Naive thymus-derived CD4-positive, alpha-beta T cell (primary cell): ENCODE data around the gene C2orf92. TPM values are rescaled to one million over a fixed set of nuclear protein-coding genes. Genes with fewer than 3 reads are reported as not detected.

Source experiments
- ATAC-seq: fragments of 150-1000 bp; cut with Tn5 transposase; 2 replicates; pipeline ENCODE4 v1.10.0; 2021; ENCODE audit warnings: mild to moderate bottlenecking, moderate library complexity
- CTCF ChIA-PET: fragments of 350-600 bp; sonication (Branson Sonifier 250); formaldehyde crosslinking; loops from one replicate; lab custom pipeline; 2021; ENCODE audit warnings: antibody characterized with exemption; lab: Charles Lee
- POLR2A ChIA-PET: fragments of 350-600 bp; sonication (Branson Sonifier 250); formaldehyde crosslinking; loops from one replicate; lab custom pipeline; 2021; ENCODE audit warnings: antibody characterized with exemption, inconsistent platforms; lab: Charles Lee
- DNase-seq, 9 donors: peaks; one replicate each; pipeline versions ENCODE4 v3.0.0 to v3.0.0-alpha.2; 2020 to 2022; ENCODE audit warnings: mixed read lengths in 1 of 9
- H3K27ac ChIP-seq: one replicate; pipeline ENCODE4 v1.7.0; 2013; ENCODE audit warnings: mild to moderate bottlenecking, low read depth, low read length, moderate library complexity
- H3K27me3 ChIP-seq, 2 donors: one replicate each; pipeline ENCODE4 v1.7.0; 2013; ENCODE audit warnings: low read length in 2 of 2, mild to moderate bottlenecking in 2 of 2, moderate library complexity in 2 of 2; ENCODE audit not compliant: control insufficient read depth in 2 of 2, insufficient read depth in 2 of 2
- H3K36me3 ChIP-seq, 3 experiments: 1 replicate in 2 of 3; 2 replicates in 1 of 3; pipeline ENCODE4 v1.7.0; 2013; ENCODE audit warnings: low read length in 3 of 3, mild to moderate bottlenecking in 3 of 3, moderate library complexity in 1 of 3; ENCODE audit not compliant: insufficient read depth in 3 of 3, control insufficient read depth in 2 of 3
- H3K4me1 ChIP-seq, 2 donors: one replicate each; pipeline ENCODE4 v1.7.0; 2013; ENCODE audit warnings: low read length in 2 of 2, mild to moderate bottlenecking in 2 of 2, moderate library complexity in 1 of 2; ENCODE audit not compliant: control insufficient read depth in 2 of 2, insufficient read depth in 2 of 2
- H3K4me3 ChIP-seq: 2 replicates; pipeline ENCODE4 v1.7.0; 2013; ENCODE audit warnings: mild to moderate bottlenecking, low read length
- H3K9me3 ChIP-seq, 3 experiments: 1 replicate in 2 of 3; 2 replicates in 1 of 3; pipeline ENCODE4 v1.7.0; 2013; ENCODE audit warnings: low read length in 3 of 3; ENCODE audit not compliant: control insufficient read depth in 2 of 3
- H3K27ac Mint-ChIP-seq, 9 donors: one replicate each; pipeline ENCODE4 v1.8.0; 2020 to 2022; ENCODE audit warnings: mixed read lengths in 9 of 9, mild to moderate bottlenecking in 8 of 9, moderate library complexity in 5 of 9, inconsistent platforms in 2 of 9
- H3K27me3 Mint-ChIP-seq, 5 donors: one replicate each; pipeline ENCODE4 v1.8.0; 2021 to 2022; ENCODE audit warnings: mixed read lengths in 5 of 5, mild to moderate bottlenecking in 1 of 5
- H3K36me3 Mint-ChIP-seq, 5 donors: one replicate each; pipeline ENCODE4 v1.8.0; 2020 to 2022; ENCODE audit warnings: mixed read lengths in 5 of 5, mild to moderate bottlenecking in 3 of 5, inconsistent platforms in 1 of 5
- H3K4me1 Mint-ChIP-seq, 7 donors: one replicate each; pipeline ENCODE4 v1.8.0; 2020 to 2022; ENCODE audit warnings: mixed read lengths in 7 of 7, mild to moderate bottlenecking in 3 of 7, inconsistent platforms in 1 of 7
- H3K4me3 Mint-ChIP-seq, 10 donors: one replicate each; pipeline ENCODE4 v1.8.0; 2020 to 2022; ENCODE audit warnings: mild to moderate bottlenecking in 10 of 10, mixed read lengths in 10 of 10, moderate library complexity in 6 of 10, inconsistent platforms in 2 of 10
- H3K9me3 Mint-ChIP-seq, 11 donors: one replicate each; pipeline ENCODE4 v1.8.0; 2020 to 2022; ENCODE audit warnings: mixed read lengths in 11 of 11, mild to moderate bottlenecking in 4 of 11, inconsistent platforms in 1 of 11, moderate library complexity in 1 of 11
- intact Hi-C, 2 donors: fragments of 100-400 bp; cut with micrococcal nuclease; formaldehyde crosslinking; loops; one replicate each; pipeline ENCODE4 v1.15.1; 2023
- polyA plus RNA-seq, 2 donors: library from polyadenylated mRNA; unstranded; fragments of 300-500 nt; fragmentation: Illumina TruSeq; gene quantifications; one replicate each; pipeline ENCODE4 v1.2.3, GENCODE V29; 2021
- total RNA-seq, 6 experiments: library from RNA in 5 of 6; stranded (reverse) in 5 of 6; gene quantifications; 1 replicate in 5 of 6; 2 replicates in 1 of 6; pipeline ENCODE4 v1.2.3 and lab custom pipeline; 2021 to 2026

C2orf92 gene
- total and polyA plus RNA-seq, 7 experiments from 2014 or later = 0.66 to 23.4 (median 15.0) TPM

DNA sequence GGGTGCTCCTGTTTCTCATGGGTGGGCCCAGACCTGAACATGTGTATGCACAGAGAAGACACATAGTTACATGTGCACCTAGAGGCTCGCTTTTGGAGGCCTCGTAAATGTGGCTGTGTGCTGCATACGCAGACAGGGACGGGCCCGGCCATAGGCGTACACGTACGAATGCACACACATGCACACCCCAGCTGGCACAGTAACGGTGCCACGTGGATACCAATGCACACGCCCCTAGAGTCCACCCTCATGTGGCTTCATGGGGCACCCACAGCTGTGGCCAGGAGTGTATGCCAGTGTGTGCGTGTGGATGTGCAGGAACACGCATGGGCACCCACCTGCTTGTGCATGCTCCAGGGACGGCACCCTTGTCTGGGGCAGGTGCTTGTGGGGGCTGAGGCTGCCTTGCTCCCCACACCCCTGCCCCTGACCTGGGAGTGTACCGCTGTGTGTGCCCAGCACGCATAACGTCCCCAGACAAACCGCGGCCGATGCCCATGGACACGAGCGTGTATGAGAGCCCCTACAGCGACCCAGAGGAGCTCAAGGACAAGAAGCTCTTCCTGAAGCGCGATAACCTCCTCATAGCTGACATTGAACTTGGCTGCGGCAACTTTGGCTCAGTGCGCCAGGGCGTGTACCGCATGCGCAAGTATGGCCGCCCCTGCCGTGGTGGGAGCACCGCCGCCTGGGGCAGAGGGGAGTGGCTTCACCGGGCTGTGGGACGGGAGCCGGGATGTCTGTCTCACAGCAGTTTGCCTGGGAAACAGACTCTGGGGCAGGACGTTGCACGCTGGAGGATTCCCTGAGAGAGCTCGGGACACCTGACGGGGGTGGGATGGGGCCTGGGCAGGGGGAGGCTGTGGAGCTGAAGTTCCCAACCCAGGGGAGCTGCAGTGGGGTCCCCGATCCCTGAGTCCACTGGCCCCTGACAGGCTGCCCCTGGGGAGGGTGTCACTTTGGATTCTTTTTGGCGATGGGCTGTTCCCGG is 64.8 kb downstream of the C2orf92 start:
- Histone ChIP-seq H3K27me3 (no peaks in the 10 kb centered on the region), H3K9me3 (peaks cover 0 to 5% (median 0%) of the 10 kb centered on the region in 3 experiments), H3K27ac (no peak overlapping the region), H3K4me1 (peaks cover 0 to 12% of the 10 kb centered on the region in 2 donors), H3K4me3 (no peak overlapping the region), H3K36me3 (peaks cover 28 to 97% (median 34%) of the 10 kb centered on the region in 3 experiments)
- ChIA-PET CTCF (no interaction called here), POLR2A (no interaction called here)
- H3K4me1 Mint-ChIP-seq = peaks cover 15 to 37% (median 18%) of the 10 kb centered on the region in 7 donors
- ATAC-seq (no peak), DNase-seq (no peak)
- no peak overlapping the region for H3K4me3 Mint-ChIP-seq
- intact Hi-C loops = no loop called here
- H3K27me3 Mint-ChIP-seq = no peaks in the 10 kb centered on the region
- peaks cover 10 to 61% (median 41%) of the 10 kb centered on the region in 5 donors for H3K36me3 Mint-ChIP-seq
- H3K27ac Mint-ChIP-seq = peak overlapping the region in 2 of 9 donors; percentile 38 to 62
- peaks cover 0 to 5% (median 0%) of the 10 kb centered on the region in 11 donors for H3K9me3 Mint-ChIP-seq

DNA sequence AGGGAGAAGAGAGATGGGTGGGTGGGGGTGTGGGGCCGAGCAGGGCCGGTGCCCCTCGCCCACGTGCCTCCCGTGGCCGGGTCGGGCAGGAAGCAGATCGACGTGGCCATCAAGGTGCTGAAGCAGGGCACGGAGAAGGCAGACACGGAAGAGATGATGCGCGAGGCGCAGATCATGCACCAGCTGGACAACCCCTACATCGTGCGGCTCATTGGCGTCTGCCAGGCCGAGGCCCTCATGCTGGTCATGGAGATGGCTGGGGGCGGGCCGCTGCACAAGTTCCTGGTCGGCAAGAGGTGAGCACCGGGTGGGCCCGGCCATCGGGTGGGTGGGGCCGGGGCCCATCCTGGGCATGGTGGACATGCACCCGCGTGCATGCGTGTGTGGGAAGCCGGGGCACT is 65.6 kb downstream of the C2orf92 start:
- Histone ChIP-seq H3K27ac (no peak overlapping the region), H3K36me3 (peaks cover 28 to 97% (median 29%) of the 10 kb centered on the region in 3 experiments), H3K27me3 (no peaks in the 10 kb centered on the region), H3K4me1 (peaks cover 0 to 13% of the 10 kb centered on the region in 2 donors), H3K9me3 (peaks cover 0 to 3% (median 0%) of the 10 kb centered on the region in 3 experiments), H3K4me3 (no peak overlapping the region)
- ChIA-PET CTCF (no interaction called here), POLR2A (interaction anchor here (1.6 kb wide), 1 partner anchor 17 kb away, joined by 4 read pairs; no protein-coding TSS in a partner anchor)
- Mint-ChIP-seq H3K4me3 (no peak overlapping the region), H3K36me3 (peaks cover 9 to 53% (median 33%) of the 10 kb centered on the region in 5 donors), H3K4me1 (peaks cover 15 to 36% (median 18%) of the 10 kb centered on the region in 7 donors), H3K27me3 (no peaks in the 10 kb centered on the region), H3K27ac (no peak overlapping the region), H3K9me3 (peaks cover 0 to 3% (median 0%) of the 10 kb centered on the region in 11 donors)
- ATAC-seq (no peak), DNase-seq (no peak)
- intact Hi-C loops = no loop called here

DNA sequence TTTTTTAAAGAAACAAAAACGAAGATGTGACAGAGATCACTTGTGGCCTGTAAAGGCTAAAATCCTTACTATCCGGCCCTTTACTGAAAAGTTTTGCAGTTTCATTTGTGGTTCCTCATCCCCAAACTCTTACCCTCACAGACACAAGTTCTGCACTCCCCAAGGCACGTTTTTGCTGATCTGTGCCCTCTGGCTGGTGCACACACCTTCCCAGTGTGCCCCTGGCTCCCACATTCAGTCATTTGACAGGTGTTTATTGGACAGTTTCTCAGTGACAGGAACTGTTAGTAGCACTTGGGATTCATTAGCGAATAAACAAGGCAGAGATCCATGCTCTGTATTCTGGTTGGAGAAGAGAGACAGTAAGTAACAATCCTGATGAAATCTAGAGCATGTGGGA is 66.7 kb downstream of the C2orf92 start:
- no peak for ATAC-seq
- Histone ChIP-seq H3K36me3 (peaks cover 28 to 95% (median 29%) of the 10 kb centered on the region in 3 experiments), H3K9me3 (no peaks in the 10 kb centered on the region), H3K4me1 (peaks cover 0 to 23% of the 10 kb centered on the region in 2 donors), H3K27ac (peak overlapping the region; percentile 23), H3K4me3 (no peak overlapping the region), H3K27me3 (no peaks in the 10 kb centered on the region)
- ChIA-PET POLR2A (interaction anchor here (0.9 to 1.6 kb wide), 2 partner anchors 10 to 18 kb away, joined by 3 to 4 read pairs; no protein-coding TSS in a partner anchor), CTCF (no interaction called here)
- H3K4me3 Mint-ChIP-seq = no peak overlapping the region
- H3K9me3 Mint-ChIP-seq = peaks cover 0 to 2% (median 0%) of the 10 kb centered on the region in 11 donors
- no peaks in the 10 kb centered on the region for H3K27me3 Mint-ChIP-seq
- H3K4me1 Mint-ChIP-seq = peaks cover 20 to 39% (median 26%) of the 10 kb centered on the region in 7 donors
- H3K36me3 Mint-ChIP-seq = peaks cover 5 to 55% (median 33%) of the 10 kb centered on the region in 5 donors
- DNase-seq = no peak
- peak overlapping the region in 6 of 9 donors; percentile 7 to 71 (median 32) for H3K27ac Mint-ChIP-seq
- intact Hi-C loops = no loop called here

- H3K4me3 Mint-ChIP-seq = no peak overlapping the region
- peak overlapping the region; percentile 23 for H3K27ac ChIP-seq
- H3K9me3 ChIP-seq = no peaks in the 10 kb centered on the region
- H3K4me1 ChIP-seq = peaks cover 2 to 29% of the 10 kb centered on the region in 2 donors
- ChIA-PET POLR2A (interaction anchor here (0.9 to 1.6 kb wide), 2 partner anchors 9 to 18 kb away, joined by 3 to 4 read pairs; no protein-coding TSS in a partner anchor), CTCF (no interaction called here)
- ATAC-seq (no peak), DNase-seq (peak in 1 of 9 donors; percentile 6)
- H3K27ac Mint-ChIP-seq = peak overlapping the region; percentile 7 to 81 (median 46)
- no peaks in the 10 kb centered on the region for H3K27me3 ChIP-seq
- no peaks in the 10 kb centered on the region for H3K27me3 Mint-ChIP-seq
- H3K36me3 ChIP-seq = peaks cover 28 to 94% (median 30%) of the 10 kb centered on the region in 3 experiments
- no peak overlapping the region for H3K4me3 ChIP-seq
- peaks cover 20 to 39% (median 25%) of the 10 kb centered on the region in 7 donors for H3K4me1 Mint-ChIP-seq
- peaks cover 5 to 53% (median 31%) of the 10 kb centered on the region in 5 donors for H3K36me3 Mint-ChIP-seq
- intact Hi-C loops = no loop called here
- H3K9me3 Mint-ChIP-seq = peaks cover 0 to 2% (median 0%) of the 10 kb centered on the region in 11 donors
Measured at GRCh38 chr2:97736608-97737330, 67.3 kb downstream of the C2orf92 start.

GRCh38 chr2:97737421-97738178 is 68.1 kb downstream of the C2orf92 start:
- peaks cover 0 to 2% (median 0%) of the 10 kb centered on the region in 11 donors for H3K9me3 Mint-ChIP-seq
- ATAC-seq (no peak), DNase-seq (peak in 1 of 9 donors; percentile 7)
- Histone ChIP-seq H3K27ac (no peak overlapping the region), H3K9me3 (no peaks in the 10 kb centered on the region), H3K4me3 (no peak overlapping the region), H3K27me3 (no peaks in the 10 kb centered on the region), H3K36me3 (peaks cover 21 to 86% (median 28%) of the 10 kb centered on the region in 3 experiments), H3K4me1 (peaks cover 10 to 35% of the 10 kb centered on the region in 2 donors)
- intact Hi-C loops = no loop called here
- ChIA-PET CTCF (no interaction called here), POLR2A (no interaction called here)
- H3K36me3 Mint-ChIP-seq = peaks cover 5 to 49% (median 31%) of the 10 kb centered on the region in 5 donors
- H3K4me1 Mint-ChIP-seq = peaks cover 23 to 41% (median 31%) of the 10 kb centered on the region in 7 donors
- H3K27ac Mint-ChIP-seq = peak overlapping the region in 1 of 9 donors; percentile 73
- H3K27me3 Mint-ChIP-seq = no peaks in the 10 kb centered on the region
- no peak overlapping the region for H3K4me3 Mint-ChIP-seq
